G401.6 (cell line): ENCODE measurements around the gene RHOA.

ENCODE experiments used
- FAIRE-seq: peaks from 2 replicates; lab custom pipeline; 2012; peaks lifted over from hg19 to GRCh38; lab: Jason Lieb, UNC

RHOA gene

GRCh38 chr3:49316696-49317457 lies 94.9 kb downstream of the RHOA start:
- no peak for FAIRE-seq

DNA sequence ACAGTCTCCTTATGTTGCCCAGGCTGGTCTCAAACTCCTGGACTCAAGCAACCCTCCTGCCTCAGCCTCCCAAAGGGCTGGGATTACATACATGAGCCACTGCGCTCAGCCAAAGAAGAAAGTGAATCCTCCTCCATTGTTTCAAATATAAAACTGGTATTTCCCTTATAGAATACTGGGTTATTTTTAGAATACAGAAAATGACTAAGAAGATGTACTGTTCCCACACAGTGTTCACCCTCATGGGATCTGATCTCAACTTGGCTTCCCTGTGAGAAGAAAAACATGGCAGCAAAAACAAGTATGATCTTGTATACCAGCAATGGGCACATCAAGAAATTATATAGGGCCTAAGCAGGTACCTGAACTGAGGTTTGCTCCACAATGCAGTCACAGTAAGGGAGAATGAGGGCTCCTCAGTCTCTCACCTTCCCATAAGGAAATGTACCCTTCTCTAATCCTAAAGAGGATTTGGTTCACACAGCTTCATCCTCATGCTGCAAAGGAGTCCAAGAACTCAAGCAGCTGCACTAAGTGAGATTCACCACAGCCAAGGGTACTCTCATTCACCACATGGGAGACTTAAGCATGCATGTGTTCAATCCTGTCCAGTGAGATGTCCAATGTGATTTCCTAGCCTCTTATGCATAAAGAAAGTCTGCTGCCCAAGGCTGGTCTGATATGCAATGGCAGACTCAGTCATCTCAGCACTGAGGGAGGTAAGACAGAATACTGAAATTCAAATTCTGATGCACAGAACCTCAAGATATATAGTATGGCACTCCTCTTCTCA lies 97.7 kb downstream of the RHOA start:
- no peak for FAIRE-seq

DNA sequence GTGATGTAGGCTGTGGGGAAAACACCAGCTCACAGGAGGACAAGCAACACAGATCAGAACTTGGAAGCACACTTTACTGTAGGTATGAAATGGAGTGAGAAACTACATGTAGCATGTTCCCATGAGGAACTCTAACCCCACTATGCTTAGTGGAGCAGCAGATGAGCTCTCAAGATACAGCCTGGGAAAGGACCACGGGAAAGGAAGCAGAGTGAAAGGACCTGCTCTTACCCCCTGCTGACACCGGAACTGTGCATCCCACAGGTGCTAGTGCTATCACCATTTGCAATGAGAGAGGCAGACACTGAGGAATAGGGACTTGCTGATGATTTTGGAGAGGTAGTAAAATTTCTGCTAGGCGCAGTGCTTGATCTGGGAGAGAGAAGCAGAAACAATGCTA lies 100.5 kb downstream of the RHOA start:
- no peak for FAIRE-seq

GRCh38 chr3:49310677-49311076 lies 101.1 kb downstream of the RHOA start:
- FAIRE-seq: no peak
